H1 (cell line): ENCODE data around the gene LMAN2. TPM values are rescaled to one million over a fixed set of nuclear protein-coding genes. Genes with fewer than 3 reads are reported as not detected.
A peak's percentile ranks its signal among the peaks of the same experiment; 100 is the strongest.

Experiments used
- CTCF ChIA-PET: fragments of 300-600 bp; sonication (Branson Sonifier 250); formaldehyde crosslinking; loops from one replicate; lab custom pipeline; 2021; ENCODE audit not compliant: partially characterized antibody; lab: Charles Lee
- POLR2A ChIA-PET: fragments of 300-600 bp; sonication (Branson Sonifier 250); formaldehyde crosslinking; loops from one replicate; lab custom pipeline; 2021; ENCODE audit warnings: inconsistent platforms; ENCODE audit not compliant: partially characterized antibody; lab: Charles Lee
- DNase-seq, 2 experiments: peaks; one replicate each; pipeline versions ENCODE4 v3.0.0 to v3.0.0-alpha.2; 2010 to 2022; ENCODE audit warnings: low spot score in 2 of 2, low read depth in 1 of 2, mixed read lengths in 1 of 2
- FAIRE-seq: peaks from 2 replicates; lab custom pipeline; 2011; peaks lifted over from hg19 to GRCh38; lab: Jason Lieb, UNC
- H2AFZ ChIP-seq: 2 replicates; pipeline ENCODE4 v1.8.1; 2012; ENCODE audit warnings: low read length, inconsistent platforms
- H2AK5ac ChIP-seq: 2 replicates; pipeline ENCODE4 v1.6.1; 2013; ENCODE audit warnings: low read depth, low read length
- H2BK120ac ChIP-seq: replicated peaks from 2 replicates; pipeline ENCODE3; 2013; ENCODE audit warnings: low read depth, low read length, inconsistent platforms
- H2BK12ac ChIP-seq: 2 replicates; pipeline ENCODE4 v1.6.1; 2013; ENCODE audit warnings: low read depth, low read length
- H2BK15ac ChIP-seq: 2 replicates; pipeline ENCODE4 v1.6.1; 2013; ENCODE audit warnings: low read length
- H2BK20ac ChIP-seq: 2 replicates; pipeline ENCODE4 v1.6.1; 2013; ENCODE audit warnings: low read length
- H2BK5ac ChIP-seq: 2 replicates; pipeline ENCODE4 v1.6.1; 2013; ENCODE audit warnings: low read depth, low read length
- H3K14ac ChIP-seq: 2 replicates; pipeline ENCODE4 v1.6.1; 2013; ENCODE audit warnings: inconsistent platforms; ENCODE audit not compliant: insufficient read length
- H3K18ac ChIP-seq: 2 replicates; pipeline ENCODE4 v1.6.1; 2013; ENCODE audit warnings: low read length; ENCODE audit errors: extremely low read depth
- H3K23ac ChIP-seq: 2 replicates; pipeline ENCODE4 v1.6.1; 2013; ENCODE audit warnings: inconsistent platforms; ENCODE audit not compliant: insufficient read length
- H3K23me2 ChIP-seq: 2 replicates; pipeline ENCODE4 v1.6.1; 2013; ENCODE audit warnings: low read depth, low read length
- H3K27ac ChIP-seq: 2 replicates; pipeline ENCODE4 v1.6.1; 2011; ENCODE audit warnings: low read depth, low read length, inconsistent platforms
- H3K27me3 ChIP-seq, 4 experiments: replicated peaks in 1 of 4; 1 replicate in 1 of 4; 2 replicates in 3 of 4; pipeline versions ENCODE4 v1.6.1 to v1.8.1; 2011 to 2013; ENCODE audit warnings: low read length in 3 of 4, mild to moderate bottlenecking in 3 of 4, inconsistent platforms in 2 of 4, mixed read lengths in 2 of 4, moderate library complexity in 1 of 4; ENCODE audit not compliant: control insufficient read depth in 3 of 4, insufficient read depth in 3 of 4; ENCODE audit errors: extremely low read depth in 1 of 4
- H3K36me3 ChIP-seq, 4 experiments: 2 replicates each; pipeline versions ENCODE4 v1.6.1 to v1.8.1; 2011 to 2013; ENCODE audit warnings: mild to moderate bottlenecking in 4 of 4, low read length in 3 of 4, moderate library complexity in 2 of 4, control low read depth in 1 of 4, inconsistent platforms in 1 of 4; ENCODE audit not compliant: insufficient read depth in 4 of 4, control insufficient read depth in 2 of 4
- H3K4ac ChIP-seq: replicated peaks from 2 replicates; pipeline ENCODE3; 2013; ENCODE audit warnings: low read length, low read depth, mixed read lengths, inconsistent platforms; ENCODE audit not compliant: insufficient read length
- H3K4me1 ChIP-seq, 4 experiments: replicated peaks in 1 of 4; 1 replicate in 1 of 4; 2 replicates in 3 of 4; pipeline versions ENCODE4 v1.6.1 to v1.8.1; 2011 to 2013; ENCODE audit warnings: low read length in 3 of 4, inconsistent platforms in 2 of 4, mixed read lengths in 1 of 4; ENCODE audit not compliant: insufficient read depth in 4 of 4, control insufficient read depth in 3 of 4
- H3K4me2 ChIP-seq, 2 experiments: 2 replicates each; pipeline versions ENCODE4 v1.6.1 to v1.8.1; 2011 to 2013; ENCODE audit warnings: low read depth in 2 of 2, low read length in 2 of 2, control low read depth in 1 of 2, inconsistent platforms in 1 of 2, mild to moderate bottlenecking in 1 of 2; ENCODE audit not compliant: insufficient read depth in 1 of 2
- H3K4me3 ChIP-seq, 4 experiments: fragments of 200-600, 300-600 bp in 1 of 4; sonication (generic), shearing (Covaris generic), sonication (Bioruptor Twin) in 1 of 4; 2 replicates each; pipeline versions ENCODE4 v1.5.1 to v1.8.1; 2011 to 2016; ENCODE audit warnings: low read length in 4 of 4, low read depth in 3 of 4, control low read depth in 2 of 4, inconsistent platforms in 2 of 4, mild to moderate bottlenecking in 2 of 4, mixed read lengths in 1 of 4, moderate library complexity in 1 of 4; ENCODE audit not compliant: insufficient read depth in 2 of 4; ENCODE audit errors: extremely low read depth in 1 of 4
- H3K56ac ChIP-seq: replicated peaks from 2 replicates; pipeline ENCODE3; 2013; ENCODE audit warnings: low read depth, mild to moderate bottlenecking, mixed read lengths, low read length, inconsistent platforms; ENCODE audit not compliant: insufficient read length
- H3K79me1 ChIP-seq: 2 replicates; pipeline ENCODE4 v1.6.1; 2013; ENCODE audit warnings: low read depth, low read length, control low read depth
- H3K79me2 ChIP-seq, 2 experiments: 2 replicates each; pipeline versions ENCODE4 v1.6.1 to v1.8.1; 2012 to 2013; ENCODE audit warnings: low read length in 2 of 2, mild to moderate bottlenecking in 2 of 2, inconsistent platforms in 1 of 2; ENCODE audit not compliant: insufficient read depth in 2 of 2, control insufficient read depth in 1 of 2
- H3K9ac ChIP-seq, 4 experiments: replicated peaks in 1 of 4; 1 replicate in 1 of 4; 2 replicates in 3 of 4; pipeline versions ENCODE4 v1.6.1 to v1.8.1; 2011 to 2013; ENCODE audit warnings: low read depth in 3 of 4, low read length in 3 of 4, control low read depth in 2 of 4, mild to moderate bottlenecking in 2 of 4, moderate library complexity in 2 of 4, inconsistent platforms in 1 of 4; ENCODE audit errors: extremely low read depth in 1 of 4
- H3K9me3 ChIP-seq, 2 experiments: 2 replicates each; pipeline versions ENCODE4 v1.6.1 to v1.8.1; 2012 to 2013; ENCODE audit warnings: mild to moderate bottlenecking in 2 of 2, moderate library complexity in 2 of 2, control low read depth in 1 of 2, inconsistent platforms in 1 of 2, low read depth in 1 of 2, low read length in 1 of 2, mixed read lengths in 1 of 2; ENCODE audit not compliant: insufficient read depth in 2 of 2
- H4K20me1 ChIP-seq, 2 experiments: replicated peaks in 1 of 2; 2 replicates each; pipeline versions ENCODE3 to v1.8.1; 2011 to 2013; ENCODE audit warnings: inconsistent platforms in 2 of 2, low read length in 2 of 2, mild to moderate bottlenecking in 1 of 2; ENCODE audit not compliant: insufficient read depth in 2 of 2, control insufficient read depth in 1 of 2
- H4K5ac ChIP-seq: 2 replicates; pipeline ENCODE4 v1.6.1; 2013; ENCODE audit warnings: low read length, low read depth, mixed read lengths, inconsistent platforms; ENCODE audit not compliant: insufficient read length
- H4K8ac ChIP-seq: 2 replicates; pipeline ENCODE4 v1.8.0; 2013; ENCODE audit warnings: mild to moderate bottlenecking, moderate library complexity, low read length, inconsistent platforms; ENCODE audit not compliant: insufficient read depth; ENCODE audit errors: extremely low read depth
- H4K91ac ChIP-seq: replicated peaks from 2 replicates; pipeline ENCODE3; 2013; ENCODE audit warnings: low read length, mixed read lengths, inconsistent platforms; ENCODE audit not compliant: insufficient read length
- CBX8 ChIP-seq: fragments of 300-800, 300-1000 bp; sonication (generic); IDR thresholded peaks from 2 replicates; pipeline ENCODE4 v1.7.1; 2016; ENCODE audit warnings: low read depth, low read length, borderline replicate concordance
- JUND ChIP-seq: IDR thresholded peaks from 2 replicates; pipeline ENCODE4 v1.6.1; 2011; ENCODE audit warnings: mild to moderate bottlenecking, improper control_type of control experiment, low read length
- KDM1A ChIP-seq: fragments of 200-600, 300-600 bp; sonication (generic); IDR thresholded peaks from 2 replicates; pipeline ENCODE4 v1.7.1; 2016; ENCODE audit warnings: mild to moderate bottlenecking, low read length, borderline replicate concordance
- MAFK ChIP-seq: IDR thresholded peaks from 2 replicates; pipeline ENCODE4 v1.6.1; 2012; ENCODE audit warnings: low read depth, mild to moderate bottlenecking, improper control_type of control experiment, low read length
- RFX5 ChIP-seq: IDR thresholded peaks from 2 replicates; pipeline ENCODE4 v1.6.1; 2011; ENCODE audit warnings: low read depth, low read length, improper control_type of control experiment, borderline replicate concordance
- SIX5 ChIP-seq: IDR thresholded peaks from 2 replicates; pipeline ENCODE4 v1.6.1; 2011; ENCODE audit warnings: mild to moderate bottlenecking, low read depth, low read length
- TAF7 ChIP-seq: optimal IDR thresholded peaks from 2 replicates; pipeline ENCODE3; 2011; ENCODE audit warnings: low read depth, mild to moderate bottlenecking, inconsistent platforms, low read length, moderate library complexity, borderline replicate concordance
- WGBS, 2 experiments: shearing (Covaris generic) in 1 of 2; methylation state at CpG; one replicate each; pipeline versions ENCODE4 v1.1.6 to v1.1.7; 2013 to 2015; ENCODE audit warnings: low lambda C conversion rate in 2 of 2, mixed read lengths in 2 of 2, inconsistent platforms in 1 of 2, low coverage in 1 of 2, missing lambda C conversion rate in 1 of 2; ENCODE audit not compliant: insufficient replicate concordance in 2 of 2, insufficient coverage in 1 of 2, insufficient read length in 1 of 2; ENCODE audit errors: extremely low coverage in 1 of 2, missing lambda C conversion rate in 1 of 2; 5-methylcytosine and 5-hydroxymethylcytosine counted together
- polyA plus RNA-seq, 7 experiments: library from polyadenylated mRNA; depleted of rRNA in 3 of 7; stranded (reverse) in 5 of 7; unstranded in 2 of 7; fragments of >200 nt in 5 of 7; fragments of 200-250 nt in 2 of 7; gene quantifications; 1 replicate in 5 of 7; 2 replicates in 1 of 7; 4 replicates in 1 of 7; pipeline versions ENCODE4 v1.2.1 to v1.2.3, GENCODE V29; 2011 to 2013; ENCODE audit warnings: missing spikeins in 2 of 7, mixed read lengths in 2 of 7
- total RNA-seq: library from RNA; stranded (reverse); fragmentation: NEBNext Ultra II Directional; extraction: Animal tissue kit (Norgen Biotek cat#: 25700); gene quantifications from 2 replicates; pipeline ENCODE4 v1.2.1, GENCODE V29; 2021

LMAN2 gene
- total and polyA plus RNA-seq, 2 of the 8 experiments (the other 6 are each of a cell fraction or from before 2014, with no cell fraction given), result 116 to 225 TPM

DNA sequence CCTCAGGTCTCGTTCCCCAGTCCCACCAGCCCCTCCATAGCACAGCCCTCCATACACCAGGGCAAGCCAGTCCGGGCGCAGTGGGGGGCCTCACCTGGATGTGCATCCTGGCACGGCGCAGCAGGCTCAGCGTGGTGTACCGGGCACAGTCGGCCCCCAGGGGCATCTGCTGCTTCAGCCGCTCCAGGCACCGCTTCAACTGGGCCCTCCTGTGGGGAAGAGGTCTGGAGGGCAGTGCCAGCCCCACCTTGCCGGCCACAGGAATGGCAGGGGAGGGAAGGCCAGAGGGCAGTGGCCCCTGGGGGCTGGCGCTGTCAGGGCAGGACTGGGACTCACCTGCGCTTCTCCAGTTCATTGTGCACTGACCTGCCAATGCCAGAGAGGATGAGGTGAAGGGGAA is 41.1 kb downstream of the LMAN2 start:
- peaks cover 0 to 4% of the 10 kb centered on the region in 2 experiments; a peak in 1 of 4 replicates for H3K79me2 ChIP-seq
- H4K91ac ChIP-seq, result no peak overlapping the region
- POLR2A ChIA-PET, result interaction anchor here (0.7 to 6.0 kb wide), 14 partner anchors 8 to 195 kb away, joined by 3 to 26 read pairs (median 4); partner anchors contain the start of genes PRELID1 and RAB24
- peaks cover 5 to 11% of the 10 kb centered on the region in 2 experiments for H4K20me1 ChIP-seq
- H3K4me2 ChIP-seq, result peak overlapping the region in 1 of 2 experiments; percentile 97; a peak in 1 of 4 replicates
- H3K23me2 ChIP-seq, result peaks cover 11% of the 10 kb centered on the region
- peak overlapping the region in 1 of 4 experiments; percentile 64; a peak in 1 of 8 replicates for H3K4me3 ChIP-seq
- no peak overlapping the region for H4K8ac ChIP-seq
- no peak overlapping the region for H2BK120ac ChIP-seq
- no peak overlapping the region for H2BK15ac ChIP-seq
- H2BK12ac ChIP-seq, result no peak overlapping the region
- 87% methylated on average over 10 of the region's 13 CpGs; no CpG with 5 or more reads in 1 of the 2 experiments for WGBS, 2 experiments
- H3K79me1 ChIP-seq, result no peaks in the 10 kb centered on the region; the same call in 1 of the 2 replicates
- no peak overlapping the region for H3K14ac ChIP-seq
- FAIRE-seq, result no peak
- peaks cover 0 to 19% (median 14%) of the 10 kb centered on the region in 4 experiments; a peak in 6 of 7 replicates for H3K4me1 ChIP-seq
- H2BK20ac ChIP-seq, result 0 out of 2 replicates have a peak overlapping the region, but pooled peaks have one; percentile 1
- H2AFZ ChIP-seq, result no peak overlapping the region
- H3K9me3 ChIP-seq, result no peaks in the 10 kb centered on the region
- H4K5ac ChIP-seq, result no peak overlapping the region
- no peak overlapping the region for H3K9ac ChIP-seq
- H3K27ac ChIP-seq, result no peak overlapping the region
- no peak overlapping the region for H2BK5ac ChIP-seq
- no peak overlapping the region for H3K56ac ChIP-seq
- no peak overlapping the region for H2AK5ac ChIP-seq
- no peak overlapping the region for H3K18ac ChIP-seq
- no peak for DNase-seq
- H3K4ac ChIP-seq, result no peak overlapping the region
- H3K23ac ChIP-seq, result no peak overlapping the region
- H3K36me3 ChIP-seq, result peaks cover 3 to 17% (median 12%) of the 10 kb centered on the region in 4 experiments; a peak in 6 of 8 replicates
- H3K27me3 ChIP-seq, result no peaks in the 10 kb centered on the region
- CTCF ChIA-PET, result interaction anchor here (0.6 to 16.6 kb wide), 45 partner anchors 9 to 495 kb away, joined by 3 to 251 read pairs (median 5); partner anchors contain the start of genes F12, GRK6, LMAN2 and PDLIM7
- TF ChIP-seq TAF7 (no peak), JUND (no peak), SIX5 (no peak), RFX5 (no peak), CBX8 (no peak), MAFK (no peak), KDM1A (no peak)
